H9 (cell line): ENCODE data around the gene SPINT4. TPM values are rescaled to one million over a fixed set of nuclear protein-coding genes. Genes with fewer than 3 reads are reported as not detected.

ENCODE experiments used
- DNase-seq: peaks from one replicate; pipeline ENCODE4 v3.0.0-alpha.2; 2017
- H2AFZ ChIP-seq: one replicate; pipeline ENCODE4 v1.6.1; 2013; ENCODE audit warnings: mild to moderate bottlenecking, low read length, control low read depth, moderate library complexity
- H2AK5ac ChIP-seq: 2 replicates; pipeline ENCODE4 v1.6.1; 2013; ENCODE audit warnings: low read length, control low read depth, mixed read lengths; ENCODE audit not compliant: insufficient read length
- H2BK120ac ChIP-seq: one replicate; pipeline ENCODE4 v1.6.1; 2013; ENCODE audit warnings: low read depth, mild to moderate bottlenecking, low read length, control low read depth, inconsistent platforms; ENCODE audit not compliant: poor library complexity, severe bottlenecking
- H2BK12ac ChIP-seq: 2 replicates; pipeline ENCODE4 v1.6.1; 2013; ENCODE audit warnings: low read length, control low read depth, mixed read lengths, low read depth; ENCODE audit not compliant: insufficient read length
- H2BK15ac ChIP-seq: 2 replicates; pipeline ENCODE4 v1.6.1; 2013; ENCODE audit warnings: low read depth, low read length, control low read depth
- H2BK20ac ChIP-seq: one replicate; pipeline ENCODE4 v1.6.1; 2013; ENCODE audit warnings: low read depth, mild to moderate bottlenecking, low read length, control low read depth, inconsistent platforms; ENCODE audit not compliant: poor library complexity, severe bottlenecking
- H2BK5ac ChIP-seq: 2 replicates; pipeline ENCODE4 v1.6.1; 2013; ENCODE audit warnings: low read length, control low read depth, mixed read lengths; ENCODE audit not compliant: insufficient read length
- H3K14ac ChIP-seq: 2 replicates; pipeline ENCODE4 v1.6.1; 2013; ENCODE audit warnings: low read length, control low read depth; ENCODE audit not compliant: insufficient read depth
- H3K18ac ChIP-seq: 2 replicates; pipeline ENCODE4 v1.6.1; 2013; ENCODE audit warnings: low read depth, mild to moderate bottlenecking, mixed read lengths, low read length, control low read depth; ENCODE audit not compliant: insufficient read length
- H3K23ac ChIP-seq: 2 replicates; pipeline ENCODE4 v1.6.1; 2013; ENCODE audit warnings: low read length, control low read depth, mixed read lengths, low read depth; ENCODE audit not compliant: insufficient read length
- H3K23me2 ChIP-seq: 2 replicates; pipeline ENCODE4 v1.6.1; 2013; ENCODE audit warnings: low read depth, mild to moderate bottlenecking, mixed read lengths, low read length, control low read depth; ENCODE audit not compliant: insufficient read length, poor library complexity, severe bottlenecking
- H3K27ac ChIP-seq: 2 replicates; pipeline ENCODE4 v1.5.1; 2013; ENCODE audit warnings: low read length, control low read depth, mixed read lengths, low read depth; ENCODE audit not compliant: insufficient read length
- H3K27me3 ChIP-seq: 2 replicates; pipeline ENCODE4 v1.6.1; 2013; ENCODE audit warnings: low read length, control low read depth, inconsistent platforms; ENCODE audit not compliant: insufficient read depth
- H3K4ac ChIP-seq: 2 replicates; pipeline ENCODE4 v1.6.1; 2013; ENCODE audit warnings: low read depth, mild to moderate bottlenecking, control low read depth, inconsistent platforms, low read length, moderate library complexity
- H3K4me1 ChIP-seq: 2 replicates; pipeline ENCODE4 v1.6.1; 2013; ENCODE audit warnings: low read length, control low read depth, inconsistent platforms; ENCODE audit not compliant: insufficient read depth
- H3K4me2 ChIP-seq: 2 replicates; pipeline ENCODE4 v1.6.1; 2013; ENCODE audit warnings: low read length, control low read depth, mixed read lengths; ENCODE audit not compliant: insufficient read length, insufficient read depth
- H3K56ac ChIP-seq: 2 replicates; pipeline ENCODE4 v1.6.1; 2013; ENCODE audit warnings: low read depth, mild to moderate bottlenecking, mixed read lengths, low read length, control low read depth; ENCODE audit not compliant: insufficient read length
- H3K79me1 ChIP-seq: 2 replicates; pipeline ENCODE4 v1.6.1; 2013; ENCODE audit warnings: low read depth, mild to moderate bottlenecking, moderate library complexity, low read length, control low read depth, inconsistent platforms; ENCODE audit not compliant: insufficient read depth, poor library complexity, severe bottlenecking
- H3K79me2 ChIP-seq: 2 replicates; pipeline ENCODE4 v1.6.1; 2013; ENCODE audit warnings: low read length, control low read depth, inconsistent platforms; ENCODE audit not compliant: insufficient read depth
- H3K9ac ChIP-seq: 2 replicates; pipeline ENCODE4 v1.6.1; 2013; ENCODE audit warnings: low read length, control low read depth, mixed read lengths; ENCODE audit not compliant: insufficient read length; ENCODE audit errors: extremely low read depth
- H3K9me3 ChIP-seq: one replicate; pipeline ENCODE4 v1.6.1; 2013; ENCODE audit warnings: low read depth, low read length, inconsistent platforms; ENCODE audit not compliant: control insufficient read depth
- H3T11ph ChIP-seq: one replicate; pipeline ENCODE4 v1.6.1; 2013; ENCODE audit warnings: mild to moderate bottlenecking, low read length, control low read depth, inconsistent platforms
- H4K20me1 ChIP-seq: one replicate; pipeline ENCODE4 v1.6.1; 2013; ENCODE audit not compliant: control insufficient read depth, insufficient read length, insufficient read depth
- H4K5ac ChIP-seq: 2 replicates; pipeline ENCODE4 v1.6.1; 2013; ENCODE audit warnings: low read depth, mild to moderate bottlenecking, mixed read lengths, low read length, control low read depth; ENCODE audit not compliant: insufficient read length
- H4K8ac ChIP-seq: replicated peaks from 2 replicates; pipeline ENCODE4 v1.6.1; 2013; ENCODE audit warnings: low read length, control low read depth, mixed read lengths, low read depth; ENCODE audit not compliant: insufficient read length
- H4K91ac ChIP-seq: 2 replicates; pipeline ENCODE4 v1.6.1; 2013; ENCODE audit warnings: low read depth, mild to moderate bottlenecking, moderate library complexity, mixed read lengths, low read length, control low read depth; ENCODE audit not compliant: insufficient read length
- H3K27ac Mint-ChIP-seq, 3 experiments: 2 replicates in 2 of 3; 3 replicates in 1 of 3; pipeline ENCODE4 v1.8.0; 2020 to 2021; ENCODE audit warnings: mixed read lengths in 3 of 3, mild to moderate bottlenecking in 1 of 3, moderate library complexity in 1 of 3
- H3K27me3 Mint-ChIP-seq: 2 replicates; pipeline ENCODE4 v1.8.0; 2021; ENCODE audit warnings: low read depth, mild to moderate bottlenecking, moderate library complexity, mixed read lengths
- H3K36me3 Mint-ChIP-seq, 3 experiments: 2 replicates in 2 of 3; 3 replicates in 1 of 3; pipeline ENCODE4 v1.8.0; 2020 to 2021; ENCODE audit warnings: low read depth in 3 of 3, mixed read lengths in 3 of 3; ENCODE audit not compliant: insufficient read depth in 1 of 3
- H3K4me1 Mint-ChIP-seq, 2 experiments: 2 replicates each; pipeline ENCODE4 v1.8.0; 2020; ENCODE audit warnings: mixed read lengths in 2 of 2
- H3K4me3 Mint-ChIP-seq, 2 experiments: 2 replicates in 1 of 2; 3 replicates in 1 of 2; pipeline ENCODE4 v1.8.0; 2020 to 2021; ENCODE audit warnings: mild to moderate bottlenecking in 2 of 2, mixed read lengths in 2 of 2, moderate library complexity in 1 of 2
- H3K9me3 Mint-ChIP-seq, 2 experiments: 2 replicates in 1 of 2; 3 replicates in 1 of 2; pipeline ENCODE4 v1.8.0; 2020; ENCODE audit warnings: mild to moderate bottlenecking in 2 of 2, mixed read lengths in 2 of 2, moderate library complexity in 1 of 2
- WGBS: extraction: QIAGEN DNeasy Blood & Tissue Kit; methylation state at CpG from one replicate; pipeline ENCODE4 v1.1.7; 2013; ENCODE audit warnings: missing lambda C conversion rate, low lambda C conversion rate, mixed read lengths; ENCODE audit not compliant: insufficient read length; ENCODE audit errors: extremely low coverage; 5-methylcytosine and 5-hydroxymethylcytosine counted together
- total RNA-seq: library from RNA; stranded (reverse); gene quantifications from 2 replicates; pipeline ENCODE4 v1.2.1, GENCODE V29; 2021
- TF ChIP-seq, protein P1 (sequence below): fragments of 200-600 bp; sonication (generic); conservative IDR thresholded peaks from 3 replicates; pipeline ENCODE4 v1.8.0; 2021; ENCODE audit warnings: antibody characterized with exemption, mild to moderate bottlenecking

SPINT4 gene
- total RNA-seq, 1 experiment from 2014 or later = not detected

- peaks cover 2% of the 10 kb centered on the region; the same call in 1 of the 2 replicates for H3K4me1 ChIP-seq
- H2BK5ac ChIP-seq = no peak overlapping the region
- no peak overlapping the region for H3K27ac ChIP-seq
- H3K27me3 ChIP-seq = no peaks in the 10 kb centered on the region
- H2BK15ac ChIP-seq = 0 out of 2 replicates have a peak overlapping the region, but pooled peaks have one; percentile 13
- no peak overlapping the region for H4K8ac ChIP-seq
- peak overlapping the region; percentile 77 for H4K5ac ChIP-seq
- no peaks in the 10 kb centered on the region for H3K9me3 ChIP-seq
- no CpG with 5 or more reads among the region's 5 CpGs for WGBS
- peak overlapping the region; percentile 22 for H3K18ac ChIP-seq
- H3K4me2 ChIP-seq = no peak overlapping the region
- H2AFZ ChIP-seq = peak overlapping the region; percentile 53
- peak overlapping the region; percentile 16; the same call in 1 of the 2 replicates for H3K14ac ChIP-seq
- peak overlapping the region; percentile 25 for H3K9ac ChIP-seq
- no peak overlapping the region for H2BK120ac ChIP-seq
- Mint-ChIP-seq H3K27ac (peak overlapping the region in 2 of 3 experiments; percentile 71 to 86; a peak in 2 of 7 replicates), H3K4me1 (peaks cover 13 to 15% of the 10 kb centered on the region in 2 experiments), H3K36me3 (no peaks in the 10 kb centered on the region; a peak in 1 of 7 replicates), H3K4me3 (no peak overlapping the region), H3K27me3 (peaks cover 1% of the 10 kb centered on the region), H3K9me3 (no peaks in the 10 kb centered on the region; a peak in 1 of 5 replicates)
- no peaks in the 10 kb centered on the region for H3K79me2 ChIP-seq
- H2AK5ac ChIP-seq = no peak overlapping the region
- H3K23ac ChIP-seq = no peak overlapping the region
- H2BK12ac ChIP-seq = no peak overlapping the region
- peak; percentile 88 for DNase-seq
- no peak overlapping the region; the same call in 1 of the 2 replicates for H3K4ac ChIP-seq
- no peak overlapping the region for H2BK20ac ChIP-seq
- no peak overlapping the region for H3T11ph ChIP-seq
- peak overlapping the region; percentile 16 for H4K91ac ChIP-seq
- H3K79me1 ChIP-seq = no peaks in the 10 kb centered on the region
- H4K20me1 ChIP-seq = no peaks in the 10 kb centered on the region
- no peak overlapping the region for H3K56ac ChIP-seq
- TF ChIP-seq, protein P1, sequence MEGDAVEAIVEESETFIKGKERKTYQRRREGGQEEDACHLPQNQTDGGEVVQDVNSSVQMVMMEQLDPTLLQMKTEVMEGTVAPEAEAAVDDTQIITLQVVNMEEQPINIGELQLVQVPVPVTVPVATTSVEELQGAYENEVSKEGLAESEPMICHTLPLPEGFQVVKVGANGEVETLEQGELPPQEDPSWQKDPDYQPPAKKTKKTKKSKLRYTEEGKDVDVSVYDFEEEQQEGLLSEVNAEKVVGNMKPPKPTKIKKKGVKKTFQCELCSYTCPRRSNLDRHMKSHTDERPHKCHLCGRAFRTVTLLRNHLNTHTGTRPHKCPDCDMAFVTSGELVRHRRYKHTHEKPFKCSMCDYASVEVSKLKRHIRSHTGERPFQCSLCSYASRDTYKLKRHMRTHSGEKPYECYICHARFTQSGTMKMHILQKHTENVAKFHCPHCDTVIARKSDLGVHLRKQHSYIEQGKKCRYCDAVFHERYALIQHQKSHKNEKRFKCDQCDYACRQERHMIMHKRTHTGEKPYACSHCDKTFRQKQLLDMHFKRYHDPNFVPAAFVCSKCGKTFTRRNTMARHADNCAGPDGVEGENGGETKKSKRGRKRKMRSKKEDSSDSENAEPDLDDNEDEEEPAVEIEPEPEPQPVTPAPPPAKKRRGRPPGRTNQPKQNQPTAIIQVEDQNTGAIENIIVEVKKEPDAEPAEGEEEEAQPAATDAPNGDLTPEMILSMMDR = peak; percentile 98
- H3K23me2 ChIP-seq = no peaks in the 10 kb centered on the region
These were observed 49.1 kb downstream of the SPINT4 start for GRCh38 chr20:45771182-45771759.
